ENCODE measurements around the gene GCK. TPM values are rescaled to one million over a fixed set of nuclear protein-coding genes. Genes with fewer than 3 reads are reported as not detected.
A peak's percentile ranks its signal among the peaks of the same experiment; 100 is the strongest.

Gene GCK
- total RNA-seq, 4 donors from 2014 or later = 0.52 TPM; not detected in 3

DNA sequence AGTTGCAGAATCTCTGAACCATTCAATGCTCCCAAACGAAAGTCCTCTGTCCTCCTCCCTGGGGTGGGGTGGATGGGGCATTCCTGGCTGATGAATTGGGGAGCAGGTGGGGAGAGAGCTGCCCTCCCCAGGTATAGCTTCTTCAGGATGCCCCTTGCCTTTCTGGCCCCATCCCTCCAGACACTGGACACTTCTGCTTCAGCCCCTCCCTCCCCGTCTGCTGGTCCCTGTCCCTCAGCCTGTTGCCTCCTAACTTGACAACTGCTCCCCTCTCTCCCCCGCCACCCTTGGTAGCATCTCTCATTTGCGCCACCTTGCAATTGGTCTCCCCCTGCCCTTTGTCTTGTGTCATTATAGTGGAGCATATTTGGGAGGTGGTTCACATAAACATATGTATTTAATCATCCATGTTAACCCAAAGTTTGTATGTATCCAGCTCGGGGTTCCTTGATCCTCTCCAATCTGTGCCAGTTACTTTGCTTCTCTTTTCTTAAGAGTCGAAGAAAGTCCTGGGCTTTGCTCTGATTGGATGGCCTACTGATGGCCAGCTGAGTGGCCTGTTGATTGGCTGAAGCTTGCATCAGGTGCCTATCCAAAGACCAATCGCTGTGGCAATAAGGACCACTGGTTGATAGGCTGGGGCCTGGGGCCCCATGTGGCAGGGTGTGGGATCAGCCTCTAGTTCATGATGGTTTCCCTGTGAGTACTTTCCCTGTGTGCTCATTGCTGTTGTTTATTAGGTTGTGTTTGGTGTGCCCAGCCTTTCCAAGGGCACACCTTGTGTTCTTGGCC lies 4.0 kb upstream of the GCK start:
- Histone ChIP-seq H3K27ac (no peak overlapping the region), H3K9me3 (no peaks in the 10 kb centered on the region)
- TF ChIP-seq CTCF (IDR thresholded peaks at IDR 0.05) (no peak), POLR2AphosphoS5 (IDR thresholded peaks at IDR 0.05) (no peak), EP300 (IDR thresholded peaks at IDR 0.05) (no peak), POLR2A (IDR thresholded peaks at IDR 0.05) (no peak)

DNA sequence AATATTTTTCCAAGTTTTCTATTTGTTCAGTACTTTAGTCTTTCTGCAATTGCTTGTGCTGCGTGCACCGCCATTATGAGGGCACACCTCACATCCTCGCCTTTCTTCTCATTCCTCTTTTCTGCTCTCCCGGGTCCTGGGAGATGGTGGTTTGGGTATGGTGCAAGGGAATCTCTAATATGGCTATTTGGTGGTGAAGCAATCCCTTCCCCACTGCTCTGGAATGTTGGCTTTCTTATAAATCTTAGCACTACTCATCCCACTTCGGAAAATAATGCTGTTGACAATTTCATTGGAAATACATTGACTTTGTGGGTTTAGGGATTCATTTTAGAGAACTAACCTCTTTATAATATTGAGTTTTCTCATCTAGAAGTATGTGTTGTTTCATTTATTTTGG lies 1.9 kb upstream of the GCK start:
- Histone ChIP-seq H3K27me3 (peaks cover 29% of the 10 kb centered on the region), H3K4me3 (no peak overlapping the region), H3K36me3 (no peaks in the 10 kb centered on the region), H3K4me1 (no peaks in the 10 kb centered on the region), H3K27ac (no peak overlapping the region), H3K9me3 (no peaks in the 10 kb centered on the region)
- no peak for TF ChIP-seq POLR2A (IDR thresholded peaks at IDR 0.05)
- no peak for TF ChIP-seq CTCF (IDR thresholded peaks at IDR 0.05)
- no peak for TF ChIP-seq POLR2AphosphoS5 (IDR thresholded peaks at IDR 0.05)
- TF ChIP-seq EP300 (IDR thresholded peaks at IDR 0.05) = no peak
- peak in 1 of 2 donors; percentile 12 for DNase-seq (ENCODE audit: low spot score in 2 of 2)
- 90% methylated on average over 5 of the region's 5 CpGs for WGBS

More for the DNA sequence above, 4.0 kb upstream of the GCK start:
- DNase-seq (ENCODE audit: low spot score in 2 of 2) = peak in 1 of 2 donors; percentile 53
- 88% methylated on average over 7 of the region's 7 CpGs for WGBS
- H3K36me3 ChIP-seq = no peaks in the 10 kb centered on the region
- peaks cover 29% of the 10 kb centered on the region for H3K27me3 ChIP-seq
- H3K4me1 ChIP-seq = no peaks in the 10 kb centered on the region
- no peak overlapping the region for H3K4me3 ChIP-seq

DNA sequence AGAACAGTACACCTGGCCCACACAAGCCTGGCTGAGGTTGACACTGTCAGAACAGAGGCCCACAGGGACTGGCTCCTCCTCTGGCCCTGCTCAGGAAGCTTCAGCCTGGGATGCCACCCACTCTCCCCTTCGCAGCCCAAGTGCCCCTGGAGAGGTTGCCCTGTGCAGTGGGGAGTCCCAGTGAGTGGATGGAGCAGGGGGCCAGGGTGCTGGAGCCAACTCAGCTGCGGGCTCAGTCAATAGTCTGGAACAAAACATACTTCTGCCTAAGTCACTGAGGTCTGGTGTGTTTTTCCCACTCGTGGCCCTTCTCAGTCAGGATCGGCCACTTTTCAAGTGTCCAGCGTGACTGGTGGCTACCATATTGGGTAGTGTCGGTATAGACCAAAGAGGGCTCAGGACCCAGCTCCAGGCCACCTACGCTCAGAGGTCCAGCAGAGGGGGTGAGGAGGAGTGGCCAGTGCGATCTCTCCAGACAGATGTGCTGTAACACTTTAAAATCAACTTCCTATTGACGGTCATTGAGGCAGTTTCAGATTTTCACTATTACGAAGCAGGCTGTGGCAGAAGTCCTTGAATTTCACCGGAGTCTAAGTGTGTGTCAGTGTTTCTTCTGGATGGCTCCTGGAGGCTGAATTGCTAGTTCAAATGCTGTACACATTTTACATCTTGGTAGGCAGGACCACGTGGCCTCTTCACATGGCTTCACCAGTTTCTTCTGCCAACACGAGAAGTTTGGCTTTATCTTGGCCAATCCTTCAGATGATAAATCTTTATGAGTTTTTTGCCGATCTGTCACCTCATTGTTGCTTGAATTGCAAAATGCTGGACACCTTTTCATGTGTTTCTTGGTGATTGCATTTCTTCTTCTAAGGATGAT lies 994 bp upstream of the GCK start:
- Histone ChIP-seq H3K36me3 (no peaks in the 10 kb centered on the region), H3K27me3 (peaks cover 28% of the 10 kb centered on the region), H3K4me3 (no peak overlapping the region), H3K27ac (no peak overlapping the region), H3K9me3 (no peaks in the 10 kb centered on the region), H3K4me1 (no peaks in the 10 kb centered on the region)
- peak in 1 of 2 donors; percentile 23 for DNase-seq (ENCODE audit: low spot score in 2 of 2)
- TF ChIP-seq EP300 (IDR thresholded peaks at IDR 0.05) (no peak), POLR2AphosphoS5 (IDR thresholded peaks at IDR 0.05) (no peak), POLR2A (IDR thresholded peaks at IDR 0.05) (no peak), CTCF (IDR thresholded peaks at IDR 0.05) (no peak)
- WGBS = 81% methylated on average over 14 of the region's 14 CpGs

DNA sequence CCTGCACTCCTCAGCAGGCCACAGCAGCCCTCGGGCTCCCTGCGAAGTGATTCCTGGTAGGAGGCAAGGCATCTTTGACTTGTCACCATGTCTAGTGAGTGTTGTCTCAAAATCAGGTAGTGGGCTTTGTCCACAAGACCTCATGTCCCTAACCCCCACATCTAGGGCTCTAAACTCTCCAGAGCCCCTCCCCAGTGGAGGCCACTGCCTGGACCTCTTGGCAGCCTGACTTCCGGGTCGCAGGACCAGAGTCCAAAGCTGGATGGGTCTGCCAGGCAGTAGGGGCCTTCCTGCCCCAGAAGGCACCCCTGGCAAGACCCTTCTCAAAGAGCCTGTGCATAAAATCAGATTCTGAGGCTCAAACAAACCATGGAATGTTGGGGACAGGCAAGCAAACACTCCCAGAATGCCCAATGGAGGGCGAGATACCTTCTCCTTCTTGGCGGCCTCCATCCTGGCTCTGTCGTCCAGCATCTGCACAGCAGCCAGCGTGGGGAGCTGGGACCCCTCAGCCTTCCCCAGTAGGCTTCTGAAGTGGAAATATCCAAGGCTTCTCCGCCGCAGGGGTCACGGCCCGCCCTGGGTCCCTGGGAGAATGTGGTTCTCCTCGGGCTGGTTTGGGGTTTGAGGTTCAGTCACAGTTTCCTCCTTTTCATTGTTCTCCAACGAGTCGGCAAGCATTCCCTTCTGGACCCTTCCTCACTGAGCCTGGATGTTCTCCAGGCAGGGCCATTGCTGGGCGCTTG lies 586 bp downstream of the GCK start:
- no peak overlapping the region for H3K4me3 ChIP-seq
- DNase-seq (ENCODE audit: low spot score in 2 of 2) = peak in 1 of 2 donors; percentile 70
- peaks cover 14% of the 10 kb centered on the region for H3K27me3 ChIP-seq
- H3K4me1 ChIP-seq = peaks cover 3% of the 10 kb centered on the region
- WGBS = 89% methylated on average over 10 of the region's 16 CpGs
- H3K9me3 ChIP-seq = no peaks in the 10 kb centered on the region
- TF ChIP-seq CTCF (IDR thresholded peaks at IDR 0.05) (no peak), POLR2A (IDR thresholded peaks at IDR 0.05) (no peak)
- no peak overlapping the region for H3K27ac ChIP-seq
- H3K36me3 ChIP-seq = no peaks in the 10 kb centered on the region
